Lower leg skin (tissue), 3 donors: Measurements from ENCODE around the gene PTRHD1.
A peak's percentile ranks its signal among the peaks of the same experiment; 100 is the strongest.

Experiments
- CTCF ChIP-seq, 3 donors: fragments of 450-650 bp; IDR thresholded peaks; one replicate each; pipeline ENCODE4 v1.5.1; 2016; ENCODE audit warnings: antibody characterized with exemption in 3 of 3, mild to moderate bottlenecking in 3 of 3, moderate library complexity in 2 of 3
- POLR2A ChIP-seq, 2 donors: fragments of 450-650 bp; IDR thresholded peaks; one replicate each; pipeline ENCODE4 v1.6.1; 2016 to 2017; ENCODE audit warnings: antibody characterized with exemption in 2 of 2, mild to moderate bottlenecking in 1 of 2, moderate library complexity in 1 of 2

- TF ChIP-seq CTCF (IDR thresholded peaks at IDR 0.05) (peak in 1 of 3 donors; percentile 49), POLR2A (IDR thresholded peaks at IDR 0.05) (no peak)
Measured at GRCh38 chr2:24792874-24793760, at the start of gene PTRHD1, which contains the start of gene CENPO.
